ENCODE measurements around the gene SAMD4A. TPM values are rescaled to one million over a fixed set of nuclear protein-coding genes. Genes with fewer than 3 reads are reported as not detected.
A peak's percentile ranks its signal among the peaks of the same experiment; 100 is the strongest.

Gene SAMD4A
- total RNA-seq, 4 donors from 2014 or later, result 15.3 to 40.2 (median 22.3) TPM

- DNase-seq, result no peak
- peak overlapping the region in 1 of 4 donors; percentile 6 for H3K27ac ChIP-seq
- no peaks in the 10 kb centered on the region for H3K9me3 ChIP-seq
- in situ Hi-C loops (cut with MboI; ENCODE audit: low pct_ligation_motif_present in 1 of 4, low pct_unique_long_range_greater_than_20kb in 1 of 4, low sequenced_read_pairs in 3 of 4) (loop anchor here in 3 of 4 donors (10.0 kb wide), 2 partner anchors 110 to 200 kb away; no protein-coding TSS in a partner anchor), intact Hi-C loops (cut with DNase I; ENCODE audit: low total_unique reads) (no loop called here)
- H3K27me3 ChIP-seq, result no peaks in the 10 kb centered on the region
- TF ChIP-seq POLR2AphosphoS5 (IDR thresholded peaks at IDR 0.05) (peak in 1 of 3 donors; percentile 11), EP300 (IDR thresholded peaks at IDR 0.05; ENCODE audit: low read depth) (no peak)
- peaks cover 0 to 13% (median 0%) of the 10 kb centered on the region in 4 donors for H3K36me3 ChIP-seq
- WGBS, 2 donors (ENCODE audit: low coverage in 1 of 2), result 92 to 93% methylated on average over 5 to 6 of the region's 6 CpGs
- no peak overlapping the region for H3K4me3 ChIP-seq
- H3K4me1 ChIP-seq, result peaks cover 4 to 32% (median 17%) of the 10 kb centered on the region in 4 donors
Observed at GRCh38 chr14:54574528-54574927, 7.6 kb downstream of the SAMD4A start.

- whole genome bisulfite sequencing, 2 donors (ENCODE audit: low coverage in 1 of 2), result 82% methylated on average over 6 of the region's 6 CpGs; no CpG with 5 or more reads in 1 of the 2 donors
- peak overlapping the region in 3 of 4 donors; percentile 13 to 33 (median 22) for H3K27ac ChIP-seq
- peaks cover 0 to 22% (median 7%) of the 10 kb centered on the region in 4 donors for H3K4me1 ChIP-seq
- no peaks in the 10 kb centered on the region for H3K9me3 ChIP-seq
- in situ Hi-C loops (cut with MboI; ENCODE audit: low pct_ligation_motif_present in 1 of 4, low pct_unique_long_range_greater_than_20kb in 1 of 4, low sequenced_read_pairs in 3 of 4), result loop anchor here in 3 of 4 donors (10.0 kb wide), 2 partner anchors 107 to 197 kb away; no protein-coding TSS in a partner anchor
- no peak for DNase-seq
- H3K27me3 ChIP-seq, result no peaks in the 10 kb centered on the region
- H3K36me3 ChIP-seq, result peaks cover 0 to 6% (median 0%) of the 10 kb centered on the region in 4 donors
- intact Hi-C loops (cut with DNase I; ENCODE audit: low total_unique reads), result no loop called here
- no peak overlapping the region for H3K4me3 ChIP-seq
- TF ChIP-seq CTCF (IDR thresholded peaks at IDR 0.05) (no peak), EP300 (IDR thresholded peaks at IDR 0.05; ENCODE audit: low read depth) (no peak), POLR2A (IDR thresholded peaks at IDR 0.05) (no peak), POLR2AphosphoS5 (IDR thresholded peaks at IDR 0.05) (no peak)
Observed at GRCh38 chr14:54577494-54577893, 10.6 kb downstream of the SAMD4A start.

GRCh38 chr14:54577977-54578376 lies 11.0 kb downstream of the SAMD4A start:
- Histone ChIP-seq H3K9me3 (no peaks in the 10 kb centered on the region), H3K4me1 (peaks cover 0 to 22% (median 7%) of the 10 kb centered on the region in 4 donors), H3K4me3 (no peak overlapping the region), H3K27ac (peak overlapping the region in 3 of 4 donors; percentile 13 to 33 (median 22)), H3K36me3 (peaks cover 0 to under 1% (median 0%) of the 10 kb centered on the region in 4 donors), H3K27me3 (no peaks in the 10 kb centered on the region)
- intact Hi-C loops (cut with DNase I; ENCODE audit: low total_unique reads) (no loop called here), in situ Hi-C loops (cut with MboI; ENCODE audit: low pct_ligation_motif_present in 1 of 4, low pct_unique_long_range_greater_than_20kb in 1 of 4, low sequenced_read_pairs in 3 of 4) (loop anchor here in 3 of 4 donors (10.0 kb wide), 2 partner anchors 107 to 197 kb away; no protein-coding TSS in a partner anchor)
- DNase-seq, result no peak
- no peak for TF ChIP-seq EP300 (IDR thresholded peaks at IDR 0.05; ENCODE audit: low read depth)
- TF ChIP-seq CTCF (IDR thresholded peaks at IDR 0.05), result no peak
- WGBS, 2 donors (ENCODE audit: low coverage in 1 of 2), result 43 to 50% methylated on average over 1 to 3 of the region's 3 CpGs

- intact Hi-C loops (cut with DNase I; ENCODE audit: low total_unique reads), result no loop called here
- H3K4me3 ChIP-seq, result no peak overlapping the region
- peaks cover 0 to 22% (median 7%) of the 10 kb centered on the region in 4 donors for H3K4me1 ChIP-seq
- H3K27me3 ChIP-seq, result no peaks in the 10 kb centered on the region
- in situ Hi-C loops (cut with MboI; ENCODE audit: low pct_ligation_motif_present in 1 of 4, low pct_unique_long_range_greater_than_20kb in 1 of 4, low sequenced_read_pairs in 3 of 4), result loop anchor here in 3 of 4 donors (10.0 kb wide), 2 partner anchors 105 to 195 kb away; no protein-coding TSS in a partner anchor
- WGBS, 2 donors (ENCODE audit: low coverage in 1 of 2), result 10% methylated on average over 1 of the region's 1 CpG; no CpG with 5 or more reads in 1 of the 2 donors
- no peaks in the 10 kb centered on the region for H3K9me3 ChIP-seq
- no peaks in the 10 kb centered on the region for H3K36me3 ChIP-seq
- peak overlapping the region in 2 of 4 donors; percentile 33 to 38 for H3K27ac ChIP-seq
- TF ChIP-seq POLR2A (IDR thresholded peaks at IDR 0.05) (no peak), POLR2AphosphoS5 (IDR thresholded peaks at IDR 0.05) (peak in 1 of 3 donors; percentile 42)
- DNase-seq, result no peak
Observed at GRCh38 chr14:54579621-54580020, 12.7 kb downstream of the SAMD4A start.

GRCh38 chr14:54580933-54581332 lies 14.0 kb downstream of the SAMD4A start:
- Histone ChIP-seq H3K27me3 (no peaks in the 10 kb centered on the region), H3K4me1 (peaks cover 0 to 22% (median 7%) of the 10 kb centered on the region in 4 donors), H3K36me3 (no peaks in the 10 kb centered on the region), H3K9me3 (no peaks in the 10 kb centered on the region), H3K4me3 (no peak overlapping the region), H3K27ac (no peak overlapping the region)
- intact Hi-C loops (cut with DNase I; ENCODE audit: low total_unique reads), result no loop called here
- TF ChIP-seq CTCF (IDR thresholded peaks at IDR 0.05) (no peak), POLR2AphosphoS5 (IDR thresholded peaks at IDR 0.05) (no peak), POLR2A (IDR thresholded peaks at IDR 0.05) (no peak), EP300 (IDR thresholded peaks at IDR 0.05; ENCODE audit: low read depth) (no peak)
- 94% methylated on average over 3 of the region's 3 CpGs for WGBS, 2 donors (ENCODE audit: low coverage in 1 of 2)
- DNase-seq, result no peak
- in situ Hi-C loops (cut with MboI; ENCODE audit: low pct_ligation_motif_present in 1 of 4, low pct_unique_long_range_greater_than_20kb in 1 of 4, low sequenced_read_pairs in 3 of 4), result no loop called here

Measured in transverse colon (tissue), 4 donors.